GM12864 (cell line): Measurements from ENCODE around the gene PDE1A.
"Not testable (repeated sequence)": the region's sequence is repeated elsewhere in the genome, so short reads cannot be mapped to it uniquely, and the experiment has no call there.

Experiments used
- DNase-seq: peaks from one replicate; pipeline ENCODE4 v3.0.0-alpha.2; 2011; ENCODE audit warnings: low read depth
- H3K4me3 ChIP-seq: 2 replicates; pipeline ENCODE4 v1.5.1; 2011; ENCODE audit warnings: mild to moderate bottlenecking, low read depth, low read length, control low read depth
- CTCF ChIP-seq: IDR thresholded peaks from 2 replicates; pipeline ENCODE4 v1.5.1; 2011; ENCODE audit warnings: low read depth, mild to moderate bottlenecking, moderate library complexity, low read length, control low read depth, inconsistent platforms; ENCODE audit errors: missing control alignments

Gene PDE1A

GRCh38 chr2:182300608-182301007 lies 126.2 kb downstream of the PDE1A start:
- TF ChIP-seq CTCF, result no peak
- DNase-seq, result no peak
- no peak overlapping the region for H3K4me3 ChIP-seq

GRCh38 chr2:182299632-182300031 lies 127.2 kb downstream of the PDE1A start:
- DNase-seq, result no peak
- TF ChIP-seq CTCF, result no peak
- no peak overlapping the region for H3K4me3 ChIP-seq

- no peak for DNase-seq
- no peak overlapping the region for H3K4me3 ChIP-seq
- no peak for TF ChIP-seq CTCF
These were observed 128.4 kb downstream of the PDE1A start for GRCh38 chr2:182298456-182298855.

- DNase-seq, result no peak
- TF ChIP-seq CTCF, result no peak
- no peak overlapping the region for H3K4me3 ChIP-seq
These were observed 135.5 kb downstream of the PDE1A start for GRCh38 chr2:182291296-182291695.

- no peak overlapping the region for H3K4me3 ChIP-seq
- no peak for DNase-seq
- TF ChIP-seq CTCF, result no peak
These were observed 143.3 kb downstream of the PDE1A start for GRCh38 chr2:182283512-182283911.

- DNase-seq, result no peak
- no peak overlapping the region for H3K4me3 ChIP-seq
- no peak for TF ChIP-seq CTCF
These were observed 145.6 kb downstream of the PDE1A start for GRCh38 chr2:182281276-182281675.

- H3K4me3 ChIP-seq, result no peak overlapping the region
- DNase-seq, result no peak
- TF ChIP-seq CTCF, result no peak
These were observed 146.7 kb downstream of the PDE1A start for GRCh38 chr2:182280118-182280517.

GRCh38 chr2:182276662-182277061 lies 150.2 kb downstream of the PDE1A start:
- not testable (repeated sequence) for DNase-seq

More at GRCh38 chr2:182276662-182277061, 150.2 kb downstream of the PDE1A start:
- not testable (repeated sequence) for H3K4me3 ChIP-seq
